ENCODE results near the gene TSEN54.

Gene TSEN54

GRCh38 chr17:75491680-75492079 is 24.6 kb upstream of the TSEN54 start:
- H3K9ac ChIP-seq (ENCODE audit: insufficient read length), result no peak overlapping the region

DNA sequence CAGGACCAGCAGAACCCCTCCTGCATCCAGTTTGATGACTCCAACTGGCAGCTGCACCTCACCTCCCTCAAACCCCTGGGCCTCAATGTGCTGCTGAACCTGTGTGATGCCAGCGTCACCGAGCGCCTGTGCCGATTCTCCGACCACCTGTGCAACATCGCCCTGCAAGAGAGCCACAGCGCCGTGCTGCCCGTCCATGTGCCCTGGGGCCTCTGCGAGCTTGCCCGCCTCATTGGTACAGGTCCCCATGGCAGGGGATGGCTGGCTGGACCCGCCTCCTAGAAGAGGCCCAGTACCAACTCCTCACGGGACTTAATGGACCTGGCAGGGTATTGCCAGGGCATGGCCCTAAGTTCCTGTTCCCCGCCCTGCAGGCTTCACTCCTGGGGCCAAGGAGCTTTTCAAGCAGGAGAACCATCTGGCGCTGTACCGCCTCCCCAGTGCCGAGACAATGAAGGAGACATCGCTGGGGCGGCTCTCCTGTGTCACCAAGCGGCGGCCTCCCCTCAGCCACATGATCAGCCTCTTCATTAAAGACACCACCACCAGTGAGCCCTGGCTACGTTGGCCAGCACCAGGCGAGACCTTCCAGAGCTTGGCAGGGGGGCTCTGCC is 23.7 kb upstream of the TSEN54 start:
- Histone ChIP-seq H3K36me3 (ENCODE audit: insufficient read depth, low read length) (no peaks in the 10 kb centered on the region; the same call in 1 of the 2 replicates), H3K9me3 (ENCODE audit: low read depth, low read length) (no peaks in the 10 kb centered on the region), H3K4me3 (no peak overlapping the region), H3K27ac (no peak overlapping the region), H3K9ac (ENCODE audit: insufficient read length) (no peak overlapping the region)
- DNase-seq (ENCODE audit: low read depth, low spot score), result no peak
- TF ChIP-seq EZH2 (IDR thresholded peaks at IDR 0.05) (no peak), FOXP2 (optimal IDR thresholded peaks at IDR 0.05; ENCODE audit: control extremely low read depth, extremely low read length, insufficient read depth) (no peak), POLR2AphosphoS5 (IDR thresholded peaks at IDR 0.05; ENCODE audit: borderline replicate concordance, low read depth, low read length) (no peak)

More at GRCh38 chr17:75491680-75492079, 24.6 kb upstream of the TSEN54 start:
- no peaks in the 10 kb centered on the region for H3K9me3 ChIP-seq (ENCODE audit: low read depth, low read length)
- TF ChIP-seq POLR2AphosphoS5 (IDR thresholded peaks at IDR 0.05; ENCODE audit: borderline replicate concordance, low read depth, low read length), result no peak
- TF ChIP-seq EZH2 (IDR thresholded peaks at IDR 0.05), result no peak
- TF ChIP-seq FOXP2 (optimal IDR thresholded peaks at IDR 0.05; ENCODE audit: control extremely low read depth, extremely low read length, insufficient read depth), result no peak
- H3K4me3 ChIP-seq, result no peak overlapping the region
- no peak for DNase-seq (ENCODE audit: low read depth, low spot score)
- H3K27ac ChIP-seq, result no peak overlapping the region
- H3K36me3 ChIP-seq (ENCODE audit: insufficient read depth, low read length), result no peaks in the 10 kb centered on the region; the same call in 1 of the 2 replicates

GRCh38 chr17:75493476-75494129 is 22.7 kb upstream of the TSEN54 start:
- Histone ChIP-seq H3K9me3 (ENCODE audit: low read depth, low read length) (no peaks in the 10 kb centered on the region), H3K36me3 (ENCODE audit: insufficient read depth, low read length) (no peaks in the 10 kb centered on the region; the same call in 1 of the 2 replicates), H3K27ac (no peak overlapping the region), H3K9ac (ENCODE audit: insufficient read length) (no peak overlapping the region), H3K4me3 (no peak overlapping the region)
- no peak for DNase-seq (ENCODE audit: low read depth, low spot score)
- TF ChIP-seq FOXP2 (optimal IDR thresholded peaks at IDR 0.05; ENCODE audit: control extremely low read depth, extremely low read length, insufficient read depth) (no peak), POLR2AphosphoS5 (IDR thresholded peaks at IDR 0.05; ENCODE audit: borderline replicate concordance, low read depth, low read length) (no peak), EZH2 (IDR thresholded peaks at IDR 0.05) (no peak)

DNA sequence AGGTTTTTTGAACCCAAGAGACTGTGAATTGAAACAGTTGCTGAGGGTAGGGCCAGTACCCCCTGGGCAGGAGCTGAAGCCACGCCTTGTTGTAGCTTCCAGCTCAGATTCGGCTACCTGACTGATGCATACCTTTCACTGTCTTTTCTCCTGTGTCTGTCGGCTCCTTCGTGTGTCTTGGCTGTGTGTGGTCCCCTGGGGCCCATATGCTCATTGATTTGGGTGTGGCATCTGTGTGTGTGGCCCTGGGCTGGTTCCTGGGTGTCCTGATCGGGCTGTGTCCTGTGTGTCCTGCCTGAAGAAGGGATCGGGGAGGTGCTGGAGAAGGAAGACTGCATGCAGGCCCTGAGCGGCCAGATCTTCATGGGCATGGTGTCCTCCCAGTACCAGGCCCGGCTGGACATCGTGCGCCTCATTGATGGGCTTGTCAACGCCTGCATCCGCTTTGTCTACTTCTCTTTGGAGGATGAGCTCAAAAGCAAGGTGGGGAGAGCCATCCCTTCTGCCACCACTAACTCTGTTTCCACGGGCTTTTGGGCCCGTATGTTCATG is 21.9 kb upstream of the TSEN54 start:
- H3K36me3 ChIP-seq (ENCODE audit: insufficient read depth, low read length), result peaks cover under 1% of the 10 kb centered on the region; the same call in 1 of the 2 replicates
- H3K4me3 ChIP-seq, result no peak overlapping the region
- no peak for TF ChIP-seq FOXP2 (optimal IDR thresholded peaks at IDR 0.05; ENCODE audit: control extremely low read depth, extremely low read length, insufficient read depth)
- TF ChIP-seq POLR2AphosphoS5 (IDR thresholded peaks at IDR 0.05; ENCODE audit: borderline replicate concordance, low read depth, low read length), result no peak
- TF ChIP-seq EZH2 (IDR thresholded peaks at IDR 0.05), result no peak
- no peak overlapping the region for H3K27ac ChIP-seq
- no peaks in the 10 kb centered on the region for H3K9me3 ChIP-seq (ENCODE audit: low read depth, low read length)
- no peak overlapping the region for H3K9ac ChIP-seq (ENCODE audit: insufficient read length)
- no peak for DNase-seq (ENCODE audit: low read depth, low spot score)

GRCh38 chr17:75496005-75496404 is 20.3 kb upstream of the TSEN54 start:
- no peak for TF ChIP-seq EZH2 (IDR thresholded peaks at IDR 0.05)
- TF ChIP-seq FOXP2 (optimal IDR thresholded peaks at IDR 0.05; ENCODE audit: control extremely low read depth, extremely low read length, insufficient read depth), result no peak
- TF ChIP-seq POLR2AphosphoS5 (IDR thresholded peaks at IDR 0.05; ENCODE audit: borderline replicate concordance, low read depth, low read length), result no peak
- Histone ChIP-seq H3K4me3 (no peak overlapping the region), H3K9ac (ENCODE audit: insufficient read length) (no peak overlapping the region), H3K36me3 (ENCODE audit: insufficient read depth, low read length) (peaks cover 3% of the 10 kb centered on the region; the same call in 1 of the 2 replicates), H3K27ac (no peak overlapping the region), H3K9me3 (ENCODE audit: low read depth, low read length) (no peaks in the 10 kb centered on the region)
- no peak for DNase-seq (ENCODE audit: low read depth, low spot score)

GRCh38 chr17:75498039-75498725 is 18.1 kb upstream of the TSEN54 start:
- no peak overlapping the region for H3K9ac ChIP-seq (ENCODE audit: insufficient read length)
- no peaks in the 10 kb centered on the region for H3K9me3 ChIP-seq (ENCODE audit: low read depth, low read length)
- peaks cover 3% of the 10 kb centered on the region; the same call in 1 of the 2 replicates for H3K36me3 ChIP-seq (ENCODE audit: insufficient read depth, low read length)
- TF ChIP-seq POLR2AphosphoS5 (IDR thresholded peaks at IDR 0.05; ENCODE audit: borderline replicate concordance, low read depth, low read length), result no peak
- no peak for TF ChIP-seq EZH2 (IDR thresholded peaks at IDR 0.05)
- TF ChIP-seq FOXP2 (optimal IDR thresholded peaks at IDR 0.05; ENCODE audit: control extremely low read depth, extremely low read length, insufficient read depth), result no peak
- DNase-seq (ENCODE audit: low read depth, low spot score), result no peak
- no peak overlapping the region for H3K27ac ChIP-seq
- no peak overlapping the region for H3K4me3 ChIP-seq

DNA sequence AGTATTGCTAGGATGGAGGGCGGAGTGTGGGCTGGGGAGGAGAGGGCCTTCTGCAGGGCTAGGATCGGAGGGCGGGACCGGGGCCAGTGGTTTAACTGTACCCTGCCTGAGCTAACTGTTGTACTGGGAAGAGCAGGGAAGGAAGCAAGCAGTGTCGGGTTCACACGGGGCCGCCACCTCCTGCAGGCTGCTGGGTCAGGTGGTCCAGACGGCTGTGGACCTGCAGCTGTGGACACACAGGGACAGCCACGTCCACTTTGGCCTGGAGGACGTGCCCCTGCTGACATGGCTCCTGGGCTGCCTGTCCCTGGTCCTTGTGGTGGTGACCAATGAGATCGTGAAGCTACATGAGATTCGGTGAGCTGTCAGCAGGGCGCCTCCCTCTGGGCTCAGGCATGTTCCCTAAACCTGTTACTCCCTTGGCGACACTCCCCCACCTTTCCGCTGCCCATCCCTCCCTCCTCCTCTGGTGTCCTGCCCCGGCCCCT is 17.6 kb upstream of the TSEN54 start:
- TF ChIP-seq POLR2AphosphoS5 (IDR thresholded peaks at IDR 0.05; ENCODE audit: borderline replicate concordance, low read depth, low read length) (no peak), EZH2 (IDR thresholded peaks at IDR 0.05) (no peak), FOXP2 (optimal IDR thresholded peaks at IDR 0.05; ENCODE audit: control extremely low read depth, extremely low read length, insufficient read depth) (no peak)
- Histone ChIP-seq H3K9me3 (ENCODE audit: low read depth, low read length) (no peaks in the 10 kb centered on the region), H3K9ac (ENCODE audit: insufficient read length) (no peak overlapping the region), H3K27ac (no peak overlapping the region), H3K36me3 (ENCODE audit: insufficient read depth, low read length) (peaks cover 3% of the 10 kb centered on the region; the same call in 1 of the 2 replicates), H3K4me3 (no peak overlapping the region)
- DNase-seq (ENCODE audit: low read depth, low spot score), result no peak

All from SK-N-MC (cell line).